DND-41 (cell line): ENCODE measurements around the gene SAMD10.
A peak's percentile ranks its signal among the peaks of the same experiment; 100 is the strongest.

Experiments
- ATAC-seq: fragments of 200-7000 bp; cut with Tn5 transposase; 3 replicates; pipeline ENCODE4 v1.9.1; 2021; ENCODE audit warnings: low read depth; ENCODE audit not compliant: insufficient read depth
- DNase-seq: peaks from one replicate; pipeline ENCODE4 v3.0.0-alpha.2; 2020
- H2AFZ ChIP-seq: 2 replicates; pipeline ENCODE4 v1.6.0; 2012; ENCODE audit warnings: low read depth, low read length
- H3K27ac ChIP-seq: 2 replicates; pipeline ENCODE4 v1.5.1; 2012; ENCODE audit warnings: low read length, inconsistent platforms
- H3K27me3 ChIP-seq: fragments of 200-600 bp; sonication (generic); 2 replicates; pipeline ENCODE4 v1.6.0; 2012; ENCODE audit warnings: low read length, mild to moderate bottlenecking, inconsistent platforms; ENCODE audit not compliant: insufficient read depth, poor library complexity
- H3K36me3 ChIP-seq: 2 replicates; pipeline ENCODE4 v1.5.1; 2012; ENCODE audit warnings: low read length, inconsistent platforms; ENCODE audit not compliant: insufficient read depth
- H3K4me1 ChIP-seq: 2 replicates; pipeline ENCODE4 v1.5.1; 2012; ENCODE audit warnings: mild to moderate bottlenecking, low read length; ENCODE audit not compliant: insufficient read depth
- H3K4me2 ChIP-seq: 2 replicates; pipeline ENCODE4 v1.6.0; 2012; ENCODE audit warnings: mild to moderate bottlenecking, moderate library complexity, low read length, inconsistent platforms; ENCODE audit not compliant: insufficient read depth
- H3K4me3 ChIP-seq, 2 experiments: fragments of 200-600 bp in 1 of 2; shearing (Covaris generic) in 1 of 2; 2 replicates each; pipeline ENCODE4 v1.5.1; 2012 to 2016; ENCODE audit warnings: inconsistent platforms in 2 of 2, low read length in 2 of 2, mild to moderate bottlenecking in 2 of 2, low read depth in 1 of 2, moderate library complexity in 1 of 2
- H3K79me2 ChIP-seq: 2 replicates; pipeline ENCODE4 v1.6.0; 2012; ENCODE audit warnings: low read length, inconsistent platforms; ENCODE audit not compliant: insufficient read depth
- H3K9ac ChIP-seq: 2 replicates; pipeline ENCODE4 v1.6.0; 2012; ENCODE audit warnings: low read depth, mild to moderate bottlenecking, inconsistent platforms, low read length, moderate library complexity
- H3K9me3 ChIP-seq: 2 replicates; pipeline ENCODE4 v1.5.1; 2012; ENCODE audit warnings: low read length, moderate library complexity, mild to moderate bottlenecking, inconsistent platforms; ENCODE audit not compliant: insufficient read depth, severe bottlenecking
- H4K20me1 ChIP-seq: 2 replicates; pipeline ENCODE4 v1.6.0; 2012; ENCODE audit warnings: low read length; ENCODE audit not compliant: insufficient read depth
- EZH2 ChIP-seq: IDR thresholded peaks from 3 replicates; pipeline ENCODE4 v1.6.1; 2012; ENCODE audit warnings: borderline replicate concordance, low read depth, mild to moderate bottlenecking, moderate library complexity, low read length, inconsistent platforms; ENCODE audit not compliant: severe bottlenecking
- TF ChIP-seq, protein P1 (sequence below): IDR thresholded peaks from 2 replicates; pipeline ENCODE4 v1.5.1; 2012; ENCODE audit warnings: borderline replicate concordance, low read length, moderate library complexity, mild to moderate bottlenecking; ENCODE audit not compliant: poor library complexity, severe bottlenecking; ENCODE audit errors: extremely low read depth

Gene SAMD10

GRCh38 chr20:63950701-63951397 is 28.6 kb downstream of the SAMD10 start:
- Histone ChIP-seq H3K4me3 (no peak overlapping the region), H3K4me1 (peaks cover 22% of the 10 kb centered on the region), H3K27ac (no peak overlapping the region), H3K79me2 (peaks cover 98% of the 10 kb centered on the region), H3K27me3 (no peaks in the 10 kb centered on the region), H3K9me3 (no peaks in the 10 kb centered on the region), H3K36me3 (peaks cover 46% of the 10 kb centered on the region), H3K9ac (no peak overlapping the region), H4K20me1 (peaks cover 91% of the 10 kb centered on the region), H3K4me2 (no peak overlapping the region), H2AFZ (no peak overlapping the region)
- no peak for ATAC-seq
- TF ChIP-seq, protein P1, sequence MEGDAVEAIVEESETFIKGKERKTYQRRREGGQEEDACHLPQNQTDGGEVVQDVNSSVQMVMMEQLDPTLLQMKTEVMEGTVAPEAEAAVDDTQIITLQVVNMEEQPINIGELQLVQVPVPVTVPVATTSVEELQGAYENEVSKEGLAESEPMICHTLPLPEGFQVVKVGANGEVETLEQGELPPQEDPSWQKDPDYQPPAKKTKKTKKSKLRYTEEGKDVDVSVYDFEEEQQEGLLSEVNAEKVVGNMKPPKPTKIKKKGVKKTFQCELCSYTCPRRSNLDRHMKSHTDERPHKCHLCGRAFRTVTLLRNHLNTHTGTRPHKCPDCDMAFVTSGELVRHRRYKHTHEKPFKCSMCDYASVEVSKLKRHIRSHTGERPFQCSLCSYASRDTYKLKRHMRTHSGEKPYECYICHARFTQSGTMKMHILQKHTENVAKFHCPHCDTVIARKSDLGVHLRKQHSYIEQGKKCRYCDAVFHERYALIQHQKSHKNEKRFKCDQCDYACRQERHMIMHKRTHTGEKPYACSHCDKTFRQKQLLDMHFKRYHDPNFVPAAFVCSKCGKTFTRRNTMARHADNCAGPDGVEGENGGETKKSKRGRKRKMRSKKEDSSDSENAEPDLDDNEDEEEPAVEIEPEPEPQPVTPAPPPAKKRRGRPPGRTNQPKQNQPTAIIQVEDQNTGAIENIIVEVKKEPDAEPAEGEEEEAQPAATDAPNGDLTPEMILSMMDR, result no peak
- TF ChIP-seq EZH2, result no peak
- no peak for DNase-seq

DNA sequence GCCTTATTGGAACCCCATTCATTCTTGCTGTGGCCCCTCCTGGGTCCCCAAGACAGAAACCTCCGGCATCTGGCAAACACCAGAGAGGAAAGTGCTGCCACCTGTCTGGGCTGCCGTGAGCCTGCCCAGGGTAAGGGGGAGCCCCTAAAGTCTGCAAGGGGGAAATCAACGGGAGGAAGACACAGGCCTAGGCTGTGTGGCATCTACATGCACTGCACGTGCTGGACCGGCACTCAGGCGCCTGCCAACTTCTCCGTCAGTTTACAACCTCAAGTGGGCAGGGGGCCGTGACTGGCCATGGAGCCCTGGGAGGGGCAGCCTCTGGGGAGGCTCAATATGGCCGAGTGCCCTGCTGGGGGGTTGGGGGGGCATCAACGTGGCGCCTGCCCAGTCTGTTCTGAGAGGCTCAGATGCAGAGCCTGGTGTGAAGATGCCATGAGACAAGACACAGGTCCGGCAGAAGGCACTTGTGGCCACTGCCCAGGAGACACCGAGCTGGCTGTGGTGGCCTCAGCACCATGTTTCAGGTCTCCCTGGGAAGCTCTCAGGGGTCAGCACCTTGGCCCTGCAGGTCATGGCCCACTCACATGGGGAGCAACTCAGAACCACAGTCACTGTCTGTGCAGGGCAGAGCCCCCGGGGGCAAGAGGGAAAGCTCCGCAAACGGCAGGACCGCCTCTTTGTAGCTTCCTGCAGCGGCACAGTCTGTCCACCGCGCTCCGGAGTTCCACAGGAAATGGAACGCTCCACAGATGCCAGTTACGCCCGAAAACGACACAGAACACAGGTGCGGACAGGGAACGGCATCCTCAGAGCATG is 31.6 kb downstream of the SAMD10 start:
- H3K9me3 ChIP-seq, result no peaks in the 10 kb centered on the region
- DNase-seq (peak; percentile 36), ATAC-seq (no peak; the same call in 2 of the 3 replicates)
- H3K4me1 ChIP-seq, result 0 out of 2 replicates have a peak, but pooled peaks cover 3% of the 10 kb centered on the region
- H3K27ac ChIP-seq, result no peak overlapping the region
- no peaks in the 10 kb centered on the region for H3K27me3 ChIP-seq
- peaks cover 95% of the 10 kb centered on the region for H4K20me1 ChIP-seq
- H3K79me2 ChIP-seq, result peaks cover 91% of the 10 kb centered on the region
- H3K9ac ChIP-seq, result no peak overlapping the region
- H3K36me3 ChIP-seq, result peaks cover 61% of the 10 kb centered on the region
- H3K4me3 ChIP-seq, result no peak overlapping the region
- H3K4me2 ChIP-seq, result no peak overlapping the region
- no peak overlapping the region for H2AFZ ChIP-seq
- TF ChIP-seq, protein P1, result no peak
- TF ChIP-seq EZH2, result no peak

DNA sequence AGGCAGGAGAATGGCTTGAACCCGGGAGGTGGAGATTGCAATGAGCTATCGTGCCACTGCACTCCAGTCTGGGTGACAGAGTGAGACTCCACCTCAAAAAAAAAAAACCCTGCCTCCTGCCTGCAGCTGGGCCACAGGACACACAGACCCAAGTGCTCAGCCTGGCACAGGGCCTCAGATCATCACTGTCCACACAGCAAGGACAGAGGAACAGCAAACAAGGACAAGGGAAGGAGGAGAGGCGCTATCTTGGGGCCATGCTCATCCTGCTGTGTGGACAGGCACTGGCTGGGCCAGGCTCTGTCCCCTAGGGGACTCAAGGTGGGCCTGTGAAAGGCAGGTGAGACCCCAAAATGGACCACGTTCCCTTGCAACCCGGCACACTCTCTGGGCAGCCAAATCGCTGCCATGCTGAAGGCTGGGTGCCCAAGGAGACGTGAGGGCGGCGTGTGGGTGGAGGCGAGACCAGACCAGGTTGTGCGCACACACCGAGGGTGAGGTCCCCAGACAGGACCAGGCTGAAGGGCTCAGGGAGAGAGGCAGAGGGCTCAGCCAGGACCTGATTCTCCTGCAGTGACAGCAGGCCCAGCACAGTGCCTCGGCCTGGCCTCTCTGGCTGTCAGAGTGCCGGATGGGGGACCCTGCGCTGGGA is 32.3 kb downstream of the SAMD10 start:
- DNase-seq, result no peak
- H3K4me1 ChIP-seq, result 0 out of 2 replicates have a peak, but pooled peaks cover 3% of the 10 kb centered on the region
- H3K27me3 ChIP-seq, result no peaks in the 10 kb centered on the region
- peaks cover 60% of the 10 kb centered on the region for H3K36me3 ChIP-seq
- TF ChIP-seq, protein P1, result no peak
- TF ChIP-seq EZH2, result no peak
- H3K27ac ChIP-seq, result no peak overlapping the region
- H3K9me3 ChIP-seq, result no peaks in the 10 kb centered on the region
- no peak overlapping the region for H3K9ac ChIP-seq
- peaks cover 95% of the 10 kb centered on the region for H4K20me1 ChIP-seq
- no peak overlapping the region for H3K4me2 ChIP-seq
- H2AFZ ChIP-seq, result no peak overlapping the region
- no peak for ATAC-seq
- peaks cover 84% of the 10 kb centered on the region for H3K79me2 ChIP-seq
- no peak overlapping the region for H3K4me3 ChIP-seq
